Tibial nerve (tissue), 4 donors: ENCODE data around the gene NR2E1. TPM values are rescaled to one million over a fixed set of nuclear protein-coding genes. Genes with fewer than 3 reads are reported as not detected.

Source experiments
- DNase-seq, 2 donors: peaks; one replicate each; pipeline ENCODE4 v3.0.0-alpha.2; 2019; ENCODE audit warnings: low spot score in 2 of 2
- H3K27ac ChIP-seq, 4 donors: fragments of 200-600 bp; sonication (generic) in 3 of 4; one replicate each; pipeline ENCODE4 v1.5.1; 2017 to 2019; ENCODE audit warnings: mild to moderate bottlenecking in 1 of 4
- H3K27me3 ChIP-seq, 2 donors: fragments of 200-600 bp; sonication (generic) in 1 of 2; one replicate each; pipeline versions ENCODE4 v1.5.1 to v1.6.0; 2017 to 2019
- H3K36me3 ChIP-seq, 3 donors: fragments of 200-600 bp; sonication (generic); one replicate each; pipeline ENCODE4 v1.5.1; 2018 to 2019
- H3K4me1 ChIP-seq, 4 donors: fragments of 200-600 bp; sonication (generic) in 3 of 4; one replicate each; pipeline ENCODE4 v1.5.1; 2017 to 2019
- H3K4me3 ChIP-seq, 4 donors: fragments of 200-600 bp; sonication (generic) in 3 of 4; one replicate each; pipeline ENCODE4 v1.5.1; 2017 to 2019; ENCODE audit warnings: mild to moderate bottlenecking in 1 of 4, moderate library complexity in 1 of 4
- H3K9me3 ChIP-seq, 4 donors: fragments of 200-600 bp; sonication (generic) in 3 of 4; one replicate each; pipeline ENCODE4 v1.5.1; 2017 to 2019
- CTCF ChIP-seq, 5 experiments: fragments of 200-600 bp in 3 of 5; fragments of 450-650 bp in 2 of 5; sonication (generic) in 3 of 5; IDR thresholded peaks; one replicate each; pipeline ENCODE4 v1.5.1; 2016 to 2019; ENCODE audit warnings: antibody characterized with exemption in 5 of 5, mild to moderate bottlenecking in 3 of 5, moderate library complexity in 2 of 5
- EP300 ChIP-seq, 2 donors: sonication (generic); formaldehyde crosslinking; IDR thresholded peaks; one replicate each; pipeline ENCODE4 v1.6.1; 2017; ENCODE audit warnings: antibody characterized with exemption in 2 of 2, mild to moderate bottlenecking in 1 of 2
- POLR2A ChIP-seq, 2 donors: fragments of 450-650 bp; IDR thresholded peaks; one replicate each; pipeline ENCODE4 v1.6.1; 2017; ENCODE audit warnings: antibody characterized with exemption in 2 of 2, mild to moderate bottlenecking in 2 of 2, moderate library complexity in 2 of 2
- WGBS, 2 donors: methylation state at CpG; one replicate each; pipeline ENCODE4 v1.1.5; 2018; 5-methylcytosine and 5-hydroxymethylcytosine counted together
- total RNA-seq, 4 donors: library from RNA; depleted of rRNA; stranded (reverse); fragments of >200 nt; gene quantifications; one replicate each; pipeline ENCODE4 v1.1.0, GENCODE V29; 2016

The NR2E1 gene
- total RNA-seq, 4 donors from 2014 or later: not detected

DNA sequence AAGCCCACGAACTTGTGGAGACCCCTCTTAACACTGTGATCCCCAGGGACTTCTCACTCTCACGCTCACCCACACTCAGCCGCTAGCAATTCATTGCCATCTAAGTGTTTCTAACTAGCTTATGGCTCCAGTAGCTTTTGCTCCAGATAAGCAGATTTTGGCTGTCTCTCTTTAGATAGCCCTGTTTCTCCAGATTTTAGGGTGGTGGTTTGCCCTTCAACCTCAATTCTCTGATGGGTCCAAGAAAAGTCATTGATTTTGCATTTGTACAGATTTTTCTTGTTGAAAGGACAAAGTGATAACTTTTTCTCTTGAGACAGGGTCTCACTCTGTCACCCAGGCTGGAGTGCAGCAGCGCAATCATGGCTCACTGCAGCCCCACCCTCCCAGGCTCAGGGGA lies 41.2 kb downstream of the NR2E1 start:
- no peak overlapping the region for H3K27ac ChIP-seq
- H3K9me3 ChIP-seq: no peaks in the 10 kb centered on the region
- WGBS, 2 donors: 77 to 87% methylated on average over 4 of the region's 4 CpGs
- no peaks in the 10 kb centered on the region for H3K4me1 ChIP-seq
- peaks cover 0 to 57% (median 2%) of the 10 kb centered on the region in 3 donors for H3K36me3 ChIP-seq
- no peak for DNase-seq
- TF ChIP-seq POLR2A (IDR thresholded peaks at IDR 0.05) (no peak), EP300 (IDR thresholded peaks at IDR 0.05) (no peak), CTCF (IDR thresholded peaks at IDR 0.05) (no peak)
- H3K27me3 ChIP-seq: no peaks in the 10 kb centered on the region
- H3K4me3 ChIP-seq: no peak overlapping the region

- Histone ChIP-seq H3K36me3 (peaks cover 0 to 58% (median 2%) of the 10 kb centered on the region in 3 donors), H3K27ac (no peak overlapping the region), H3K4me1 (no peaks in the 10 kb centered on the region), H3K4me3 (no peak overlapping the region), H3K27me3 (no peaks in the 10 kb centered on the region), H3K9me3 (no peaks in the 10 kb centered on the region)
- DNase-seq: no peak
- no peak for TF ChIP-seq CTCF (IDR thresholded peaks at IDR 0.05)
- no peak for TF ChIP-seq EP300 (IDR thresholded peaks at IDR 0.05)
- no peak for TF ChIP-seq POLR2A (IDR thresholded peaks at IDR 0.05)
- 93 to 95% methylated on average over 5 of the region's 5 CpGs for WGBS, 2 donors
Measured at GRCh38 chr6:108209738-108210137, 43.9 kb downstream of the NR2E1 start.

GRCh38 chr6:108210556-108210955 lies 44.7 kb downstream of the NR2E1 start:
- no peak for DNase-seq
- no peak overlapping the region for H3K27ac ChIP-seq
- WGBS, 2 donors: 79 to 94% methylated on average over 2 of the region's 2 CpGs
- H3K4me3 ChIP-seq: no peak overlapping the region
- H3K27me3 ChIP-seq: no peaks in the 10 kb centered on the region
- TF ChIP-seq EP300 (IDR thresholded peaks at IDR 0.05) (no peak), CTCF (IDR thresholded peaks at IDR 0.05) (no peak), POLR2A (IDR thresholded peaks at IDR 0.05) (no peak)
- H3K36me3 ChIP-seq: peaks cover 0 to 65% (median 2%) of the 10 kb centered on the region in 3 donors
- H3K9me3 ChIP-seq: no peaks in the 10 kb centered on the region
- no peaks in the 10 kb centered on the region for H3K4me1 ChIP-seq

GRCh38 chr6:108211671-108212070 lies 45.8 kb downstream of the NR2E1 start:
- Histone ChIP-seq H3K9me3 (no peaks in the 10 kb centered on the region), H3K4me1 (no peaks in the 10 kb centered on the region), H3K27me3 (no peaks in the 10 kb centered on the region), H3K4me3 (no peak overlapping the region), H3K36me3 (peaks cover 0 to 66% (median 2%) of the 10 kb centered on the region in 3 donors), H3K27ac (no peak overlapping the region)
- DNase-seq: no peak
- TF ChIP-seq POLR2A (IDR thresholded peaks at IDR 0.05) (no peak), EP300 (IDR thresholded peaks at IDR 0.05) (no peak), CTCF (IDR thresholded peaks at IDR 0.05) (no peak)
- WGBS, 2 donors: 89 to 96% methylated on average over 2 of the region's 2 CpGs

GRCh38 chr6:108222064-108222463 lies 56.2 kb downstream of the NR2E1 start:
- no peaks in the 10 kb centered on the region for H3K4me1 ChIP-seq
- no peaks in the 10 kb centered on the region for H3K9me3 ChIP-seq
- no peaks in the 10 kb centered on the region for H3K27me3 ChIP-seq
- WGBS, 2 donors: 87 to 90% methylated on average over 2 of the region's 2 CpGs
- peaks cover 2 to 55% (median 5%) of the 10 kb centered on the region in 3 donors for H3K36me3 ChIP-seq
- H3K27ac ChIP-seq: no peak overlapping the region
- no peak overlapping the region for H3K4me3 ChIP-seq
- no peak for DNase-seq
- TF ChIP-seq EP300 (IDR thresholded peaks at IDR 0.05) (no peak), POLR2A (IDR thresholded peaks at IDR 0.05) (no peak), CTCF (IDR thresholded peaks at IDR 0.05) (no peak)
